ENCODE results near the gene CDC42EP2. TPM values are rescaled to one million over a fixed set of nuclear protein-coding genes. Genes with fewer than 3 reads are reported as not detected.
A peak's percentile ranks its signal among the peaks of the same experiment; 100 is the strongest.

The CDC42EP2 gene
- total RNA-seq, 1 experiment from 2014 or later = 8.1 TPM

- POLR2A ChIA-PET = interaction anchor here (0.6 kb wide), 1 partner anchor 35 kb away, joined by 3 read pairs; no protein-coding TSS in a partner anchor
- ATAC-seq = no peak
- no peak for DNase-seq (ENCODE audit: low read depth, low spot score)
- CTCF ChIA-PET = interaction anchor here (0.6 to 1.6 kb wide), 3 partner anchors 37 to 53 kb away, joined by 3 to 4 read pairs (median 4); no protein-coding TSS in a partner anchor
- TF ChIP-seq CTCF (IDR thresholded peaks at IDR 0.05) = no peak
- TF ChIP-seq SIN3A (IDR thresholded peaks at IDR 0.05; ENCODE audit: borderline replicate concordance, insufficient read depth, low read depth, low read length) = no peak
- no peak for TF ChIP-seq TCF7L2 (IDR thresholded peaks at IDR 0.05; ENCODE audit: low read depth, low read length)
- TF ChIP-seq POLR2AphosphoS5 (IDR thresholded peaks at IDR 0.05; ENCODE audit: low read depth, low read length) = no peak
- TF ChIP-seq REST (IDR thresholded peaks at IDR 0.05; ENCODE audit: insufficient read depth in 1 of 2, low read depth in 2 of 2, low read length in 1 of 2) = no peak
- Histone ChIP-seq H3K36me3 (ENCODE audit: control insufficient read depth, insufficient read depth, low read length) (peaks cover 10% of the 10 kb centered on the region; the same call in 1 of the 2 replicates), H3K4me1 (ENCODE audit: control insufficient read depth, insufficient read depth, low read length) (peaks cover 23% of the 10 kb centered on the region; the same call in 1 of the 2 replicates), H3K27ac (ENCODE audit: low read length) (no peak overlapping the region), H3K27me3 (ENCODE audit: control insufficient read depth, insufficient read depth, low read length) (no peaks in the 10 kb centered on the region), H3K4me3 (ENCODE audit: low read depth in 2 of 2, low read length in 2 of 2) (no peak overlapping the region), H3K9me3 (ENCODE audit: control insufficient read depth, insufficient read depth, low read depth, low read length) (no peaks in the 10 kb centered on the region)
- BruUV-seq (replicated peaks) = no TSS peak
- intact Hi-C loops (cut with micrococcal nuclease; ENCODE audit: unreplicated experiment) = no loop called here
- in situ Hi-C loops (cut with HindIII; ENCODE audit: low pct_unique_long_range_greater_than_20kb, low sequenced_read_pairs) = no loop called here
Observed at GRCh38 chr11:65279279-65279678, 35.4 kb upstream of the CDC42EP2 start.

- ChIA-PET POLR2A (interaction anchor here (0.6 kb wide), 1 partner anchor 36 kb away, joined by 3 read pairs; no protein-coding TSS in a partner anchor), CTCF (interaction anchor here (0.6 to 1.6 kb wide), 2 partner anchors 36 to 54 kb away, joined by 3 to 4 read pairs; no protein-coding TSS in a partner anchor)
- TF ChIP-seq CTCF (IDR thresholded peaks at IDR 0.05) = no peak
- peak; percentile 71 for TF ChIP-seq TCF7L2 (IDR thresholded peaks at IDR 0.05; ENCODE audit: low read depth, low read length)
- peaks cover 20% of the 10 kb centered on the region; the same call in 1 of the 2 replicates for H3K4me1 ChIP-seq (ENCODE audit: control insufficient read depth, insufficient read depth, low read length)
- ATAC-seq (peak; percentile 82), DNase-seq (ENCODE audit: low read depth, low spot score) (peak; percentile 30)
- no TSS peak for BruUV-seq (replicated peaks)
- no peaks in the 10 kb centered on the region for H3K9me3 ChIP-seq (ENCODE audit: control insufficient read depth, insufficient read depth, low read depth, low read length)
- H3K27ac ChIP-seq (ENCODE audit: low read length) = no peak overlapping the region
- in situ Hi-C loops (cut with HindIII; ENCODE audit: low pct_unique_long_range_greater_than_20kb, low sequenced_read_pairs) (no loop called here), intact Hi-C loops (cut with micrococcal nuclease; ENCODE audit: unreplicated experiment) (no loop called here)
- no peak overlapping the region for H3K4me3 ChIP-seq (ENCODE audit: low read depth in 2 of 2, low read length in 2 of 2)
- no peaks in the 10 kb centered on the region for H3K27me3 ChIP-seq (ENCODE audit: control insufficient read depth, insufficient read depth, low read length)
- peaks cover 10% of the 10 kb centered on the region; the same call in 1 of the 2 replicates for H3K36me3 ChIP-seq (ENCODE audit: control insufficient read depth, insufficient read depth, low read length)
Observed at GRCh38 chr11:65279741-65280440, 34.8 kb upstream of the CDC42EP2 start.
